Stimulated activated CD4-positive, alpha-beta T cell treated with anti-CD3 and anti-CD28 coated beads, Interleukin-12 subunit alpha, Interleukin-12 subunit beta, amount 100 ng/mL, for 4 hours (primary cell): ENCODE measurements around the gene ENPP6.
"Not testable (repeated sequence)": the region's sequence is repeated elsewhere in the genome, so short reads cannot be mapped to it uniquely, and the experiment has no call there.

Source experiments
- DNase-seq: peaks from one replicate; pipeline ENCODE4 v3.0.0-alpha.2; 2020

Gene ENPP6

DNA sequence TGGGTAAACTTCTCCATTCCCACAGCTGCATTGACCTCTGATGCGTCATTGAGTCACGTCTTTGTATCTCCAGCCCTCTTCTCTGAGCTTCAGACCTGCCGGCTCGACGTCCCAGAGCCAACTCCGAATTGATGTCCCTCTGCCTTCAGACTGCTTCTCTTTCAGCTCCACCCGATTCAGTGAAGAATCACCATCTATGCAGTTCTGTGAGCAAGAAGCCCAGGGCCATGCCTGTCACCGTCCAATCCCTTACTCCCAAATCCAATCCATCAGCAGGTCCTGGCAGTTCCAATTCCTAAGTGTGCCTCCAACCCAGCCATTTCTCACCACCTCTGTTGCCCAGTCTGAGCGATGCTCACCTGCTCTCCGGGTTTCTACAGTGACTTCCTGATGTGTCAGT, 70.7 kb downstream of the ENPP6 start:
- no peak for DNase-seq

DNA sequence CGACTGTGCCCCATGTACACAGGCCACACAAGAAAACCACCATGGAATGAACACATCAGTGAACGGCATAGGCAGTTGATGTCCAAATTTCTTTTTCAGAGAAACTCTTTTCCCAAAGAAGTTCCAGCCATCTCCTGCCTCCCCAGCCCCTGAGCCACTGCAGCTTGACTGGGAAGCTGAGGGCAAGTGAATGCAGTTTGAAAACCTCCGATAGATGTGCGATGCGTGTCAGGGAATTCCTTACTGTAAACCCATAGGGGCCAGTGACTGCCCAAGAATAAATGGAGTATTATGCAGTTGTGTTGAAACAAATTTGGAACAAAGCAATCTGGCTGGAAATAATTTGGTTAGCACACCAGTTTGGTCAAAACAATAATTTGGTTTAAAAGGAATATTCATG, 72.1 kb downstream of the ENPP6 start:
- DNase-seq, result no peak

DNA sequence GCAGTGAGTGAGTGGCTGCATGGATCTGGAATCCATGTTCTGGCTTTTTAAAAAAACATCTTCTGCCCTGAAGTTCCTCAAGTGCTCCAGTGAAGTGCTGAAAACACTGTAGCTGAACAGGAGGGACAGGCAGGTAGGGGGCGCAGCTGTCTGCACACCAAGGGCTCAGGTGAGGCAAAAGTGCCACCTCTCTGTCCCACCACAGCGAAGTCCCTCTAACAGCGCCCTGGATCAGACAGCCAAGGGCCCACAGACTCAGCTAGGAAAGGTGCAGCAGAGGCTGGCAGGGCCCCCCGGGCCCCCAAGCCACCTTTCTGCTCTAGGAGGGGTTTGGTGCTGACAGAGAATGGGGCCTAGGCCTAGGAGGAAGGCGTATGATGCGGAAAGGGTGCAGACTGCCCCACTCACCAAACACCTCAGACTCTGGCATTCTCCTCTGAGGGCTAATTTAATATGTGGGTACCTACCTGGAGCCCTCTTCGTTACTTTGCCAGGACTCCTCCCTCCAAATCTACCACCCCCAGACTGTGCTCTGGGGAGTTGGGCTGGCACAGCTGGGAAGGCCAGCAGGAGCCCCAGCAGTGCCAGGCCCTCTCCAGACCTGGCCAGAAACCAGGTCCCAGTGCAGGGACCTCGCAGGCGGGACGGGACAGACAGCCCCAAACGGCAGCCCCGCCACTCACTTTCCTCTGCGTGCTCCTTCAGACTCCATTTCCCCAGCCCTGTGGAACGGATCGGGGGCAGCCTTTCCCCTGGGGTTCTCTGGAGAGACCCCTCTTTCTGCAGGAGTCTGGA, 73.7 kb downstream of the ENPP6 start:
- no peak for DNase-seq

DNA sequence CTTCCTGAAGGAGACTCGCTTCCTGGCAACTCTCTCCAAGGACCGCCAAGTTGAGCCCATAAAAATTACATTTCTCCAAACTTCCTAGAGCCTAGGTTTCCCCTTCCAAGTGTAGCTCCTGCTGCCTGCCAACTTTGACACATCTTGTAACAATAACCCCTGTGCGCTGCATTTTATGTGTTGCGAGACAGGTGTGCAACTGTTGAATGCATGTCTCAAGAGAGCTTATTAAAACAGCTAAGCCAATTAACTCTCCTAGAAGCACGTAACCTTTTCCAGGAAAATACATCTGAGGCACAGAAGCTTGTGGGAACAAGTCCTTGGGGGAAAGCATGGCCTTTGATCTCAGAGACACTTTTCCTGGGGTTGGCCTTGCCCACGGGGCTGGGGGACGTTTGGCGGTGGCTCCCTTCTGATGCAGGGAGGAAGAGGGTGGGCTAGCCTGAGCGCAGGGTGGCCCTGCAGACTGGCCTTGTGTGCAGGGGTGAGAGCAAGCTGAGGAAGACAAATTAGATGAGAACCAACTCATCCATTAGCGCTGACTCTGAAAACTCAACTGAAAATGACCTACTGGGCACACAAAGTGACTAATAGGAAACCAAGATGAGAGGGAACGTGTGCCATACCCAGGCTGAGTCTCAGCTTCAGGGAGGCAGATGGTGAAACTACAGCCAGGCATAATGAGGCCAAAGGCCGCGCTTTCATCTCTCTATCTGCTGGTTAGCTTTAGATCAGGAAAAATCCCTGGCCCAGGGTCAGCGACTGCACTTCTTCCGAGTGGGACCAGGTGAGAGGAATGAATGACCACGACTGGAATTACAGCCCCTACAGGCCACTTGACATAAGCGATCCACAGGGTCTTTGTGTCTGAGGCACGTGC, 75.3 kb downstream of the ENPP6 start:
- DNase-seq, result no peak

DNA sequence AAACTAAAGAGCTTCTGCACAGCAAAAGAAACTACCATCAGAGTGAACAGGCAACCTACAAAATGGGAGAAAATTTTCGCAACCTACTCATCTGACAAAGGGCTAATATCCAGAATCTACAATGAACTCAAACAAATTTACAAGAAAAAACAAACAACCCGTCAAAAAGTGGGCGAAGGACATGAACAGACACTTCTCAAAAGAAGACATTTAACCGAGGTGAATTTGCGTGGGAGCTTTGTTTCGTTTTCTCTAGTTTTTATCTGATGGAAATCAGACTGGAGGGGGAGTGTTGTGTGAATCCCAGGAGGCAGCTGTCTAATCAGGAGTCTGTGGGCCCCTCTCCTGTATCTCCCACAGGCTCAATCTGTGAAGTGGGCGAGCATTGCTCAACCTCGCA, 76.8 kb downstream of the ENPP6 start:
- not testable (repeated sequence) for DNase-seq

DNA sequence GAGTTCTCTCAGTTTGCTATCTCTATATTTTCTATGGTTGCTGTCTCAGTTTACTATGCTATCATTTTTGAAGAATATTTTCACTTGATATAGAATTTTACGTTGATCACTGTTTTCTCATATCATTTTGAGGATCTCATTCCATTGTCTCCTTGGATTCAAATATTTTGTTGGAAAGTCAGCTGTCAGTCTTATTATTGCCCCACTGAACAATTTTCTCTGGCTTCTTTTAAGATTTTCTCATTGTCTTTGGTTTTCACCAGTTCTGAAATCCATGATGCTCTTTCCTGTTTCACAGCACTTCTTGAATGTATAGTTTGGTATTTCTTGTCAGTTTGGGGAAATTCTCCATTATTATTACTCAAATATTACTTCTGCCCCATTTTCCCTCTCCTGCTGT, 81.1 kb downstream of the ENPP6 start:
- DNase-seq, result no peak

DNA sequence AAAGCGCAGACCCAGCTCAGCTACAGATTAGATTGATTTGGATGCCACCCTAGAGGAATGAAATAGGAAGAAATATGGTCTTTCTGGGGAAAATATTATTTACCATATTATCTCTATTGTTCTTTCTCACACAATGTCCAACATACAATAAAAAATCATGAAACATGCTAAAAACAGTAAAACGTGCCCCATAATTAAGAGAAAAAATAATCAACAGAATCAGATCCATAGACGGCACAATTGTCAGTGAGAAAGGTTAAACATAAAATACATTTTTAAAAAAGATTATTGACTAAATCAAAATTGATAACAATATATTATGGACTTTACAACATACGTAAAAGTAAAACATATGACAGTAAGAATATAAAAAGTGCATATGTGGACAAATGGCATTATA, 90.9 kb downstream of the ENPP6 start:
- no peak for DNase-seq

DNA sequence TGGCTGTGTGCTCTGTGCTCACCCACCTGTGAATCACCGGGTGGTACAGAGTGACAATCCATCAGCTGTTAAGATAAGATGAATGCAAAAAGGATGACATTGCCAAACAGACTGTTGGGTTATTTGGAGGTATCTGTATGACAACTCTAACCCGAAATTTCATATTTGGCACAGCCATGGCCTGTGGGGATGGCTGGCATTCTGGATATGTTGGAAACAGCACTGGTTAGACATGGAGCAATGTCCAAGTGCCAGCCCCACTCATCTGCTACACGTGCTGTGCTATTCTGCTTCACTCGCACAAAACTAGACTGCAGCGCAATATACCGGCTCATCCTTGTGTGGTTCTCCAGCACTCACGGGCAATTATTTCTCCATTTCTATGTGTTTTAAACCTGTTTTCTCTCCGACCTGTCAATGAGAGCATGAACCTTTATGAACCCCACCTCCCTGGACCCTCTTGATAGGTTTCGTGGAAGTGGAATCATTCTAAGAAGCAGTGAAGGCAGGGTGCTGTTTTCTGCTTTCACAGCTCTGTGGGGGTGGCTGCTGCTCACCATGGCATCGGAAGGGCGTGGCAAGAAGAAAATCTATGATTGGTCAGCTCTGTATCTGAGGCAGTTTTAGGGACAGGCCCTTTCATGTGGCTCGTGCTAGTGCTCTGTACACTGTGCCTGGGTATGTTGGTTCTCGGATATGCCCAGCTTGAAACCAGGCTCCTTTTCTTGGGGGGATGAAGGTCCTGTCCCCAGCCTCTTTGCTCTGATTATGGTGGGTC, 94.9 kb downstream of the ENPP6 start:
- no peak for DNase-seq

DNA sequence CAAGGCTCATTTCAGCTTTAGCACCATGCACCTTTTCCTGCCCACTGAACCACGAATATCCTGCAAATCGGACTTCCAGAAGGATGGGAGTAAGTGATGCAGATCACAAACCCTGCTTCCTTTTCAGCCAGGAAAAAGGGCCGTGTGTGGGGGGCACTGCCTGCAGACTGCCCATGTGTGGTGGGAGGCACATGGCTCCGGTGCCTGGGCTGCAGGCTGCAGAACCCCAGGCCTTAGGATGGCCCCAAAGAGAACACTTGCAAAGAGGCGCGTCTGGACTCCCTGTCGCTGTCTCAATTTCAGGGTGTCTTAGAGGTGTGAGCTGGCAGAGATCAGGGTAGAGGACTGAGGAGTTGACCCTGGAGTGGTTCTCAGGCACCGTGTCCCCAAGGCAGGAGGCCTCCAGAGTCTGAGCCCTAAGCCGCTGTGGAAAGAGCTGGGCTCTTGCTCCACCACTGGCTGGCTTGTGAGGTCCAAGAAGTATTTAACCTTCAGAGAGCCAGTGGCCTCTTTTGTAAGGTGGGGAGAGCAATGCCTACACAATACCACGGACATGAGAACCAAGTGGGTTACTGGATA, 97.0 kb downstream of the ENPP6 start:
- no peak for DNase-seq

DNA sequence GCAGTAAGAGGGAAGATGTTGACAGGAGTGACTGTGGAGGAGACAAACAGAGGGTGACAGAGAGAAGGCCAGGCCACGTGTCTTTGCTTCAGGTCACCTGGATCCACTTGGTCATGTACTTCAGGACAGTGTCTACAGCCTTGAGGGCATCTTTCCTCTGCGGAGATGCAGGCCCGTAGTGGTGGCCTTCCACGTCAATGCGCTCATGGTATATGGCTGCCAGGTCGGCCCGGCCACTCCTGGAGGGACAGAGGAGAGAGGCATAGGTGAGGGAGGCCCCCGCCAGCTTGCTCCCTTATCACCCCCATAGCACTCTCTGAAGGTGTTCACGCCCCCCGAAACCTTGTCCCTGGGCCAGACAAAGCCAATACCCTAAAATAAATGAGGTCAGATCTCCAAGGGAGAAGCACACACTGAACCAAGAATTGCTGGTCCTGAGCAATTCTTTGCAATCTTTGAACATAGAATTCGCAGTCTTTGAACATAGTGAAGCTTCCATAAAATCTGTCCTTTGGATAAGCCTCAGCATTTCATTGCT, 99.9 kb downstream of the ENPP6 start:
- no peak for DNase-seq

DNA sequence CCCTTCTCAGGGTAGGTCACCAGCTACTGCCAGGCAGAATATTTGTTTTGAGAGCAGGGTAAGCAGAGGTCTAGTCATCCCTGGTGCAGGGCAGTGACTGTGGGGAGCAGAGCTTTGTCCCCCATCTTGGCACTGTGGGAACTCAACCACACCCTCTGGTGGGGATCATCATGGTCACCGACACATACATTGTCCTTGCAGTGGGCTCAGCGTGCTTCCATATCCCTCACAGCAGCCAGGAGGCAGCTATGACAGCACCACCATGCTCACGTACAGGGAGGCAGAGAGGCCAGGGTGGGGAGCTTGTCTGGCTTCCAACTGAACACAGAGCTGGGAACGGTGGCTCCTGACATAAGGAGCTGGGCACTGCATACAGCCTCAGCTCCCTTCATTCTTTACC, 102.3 kb downstream of the ENPP6 start:
- no peak for DNase-seq

DNA sequence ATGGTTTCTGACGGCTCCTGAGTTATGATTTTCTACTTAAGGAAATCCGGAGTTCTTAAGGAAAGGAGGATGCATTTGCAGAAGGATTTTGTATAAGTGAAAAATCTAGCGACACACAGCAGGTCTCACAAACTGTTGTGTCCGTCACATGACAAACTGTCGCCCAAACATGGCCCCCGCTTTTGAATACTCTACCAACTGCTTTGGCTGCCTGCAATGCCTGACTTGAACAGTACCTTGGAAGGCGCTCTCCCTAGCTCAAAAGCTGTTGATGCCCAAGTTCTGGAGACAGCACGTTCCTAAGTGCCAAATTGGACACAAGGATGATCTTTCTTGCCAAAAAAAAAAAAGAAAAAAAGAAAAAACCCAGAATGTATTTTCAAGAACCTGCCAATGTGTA, 103.2 kb downstream of the ENPP6 start:
- no peak for DNase-seq

DNA sequence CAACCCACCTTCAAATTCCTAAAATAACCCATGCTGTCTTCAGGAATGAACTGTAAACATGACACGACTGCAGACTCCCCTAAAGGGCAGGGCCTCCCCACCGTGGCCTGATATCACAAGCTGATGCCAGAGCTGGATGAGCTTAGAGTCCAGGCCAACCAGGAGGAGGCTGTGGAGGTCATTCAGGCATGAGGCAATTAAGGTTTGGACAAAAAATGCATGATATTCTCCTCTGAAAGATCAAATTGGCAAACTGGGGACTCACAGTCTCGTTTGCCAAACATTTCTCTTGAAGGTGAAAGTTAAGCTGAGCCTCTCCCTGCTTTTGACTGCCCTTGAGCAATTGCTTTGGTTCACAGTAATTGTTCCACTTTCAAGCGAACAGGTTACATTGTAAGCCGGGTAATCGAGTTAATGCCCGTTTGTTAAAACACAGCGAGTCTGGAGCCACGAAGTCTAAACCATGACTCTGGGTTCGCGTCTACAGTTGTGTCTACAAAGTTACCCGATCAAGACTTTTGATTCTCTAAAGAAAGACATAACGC, 105.6 kb downstream of the ENPP6 start:
- no peak for DNase-seq

DNA sequence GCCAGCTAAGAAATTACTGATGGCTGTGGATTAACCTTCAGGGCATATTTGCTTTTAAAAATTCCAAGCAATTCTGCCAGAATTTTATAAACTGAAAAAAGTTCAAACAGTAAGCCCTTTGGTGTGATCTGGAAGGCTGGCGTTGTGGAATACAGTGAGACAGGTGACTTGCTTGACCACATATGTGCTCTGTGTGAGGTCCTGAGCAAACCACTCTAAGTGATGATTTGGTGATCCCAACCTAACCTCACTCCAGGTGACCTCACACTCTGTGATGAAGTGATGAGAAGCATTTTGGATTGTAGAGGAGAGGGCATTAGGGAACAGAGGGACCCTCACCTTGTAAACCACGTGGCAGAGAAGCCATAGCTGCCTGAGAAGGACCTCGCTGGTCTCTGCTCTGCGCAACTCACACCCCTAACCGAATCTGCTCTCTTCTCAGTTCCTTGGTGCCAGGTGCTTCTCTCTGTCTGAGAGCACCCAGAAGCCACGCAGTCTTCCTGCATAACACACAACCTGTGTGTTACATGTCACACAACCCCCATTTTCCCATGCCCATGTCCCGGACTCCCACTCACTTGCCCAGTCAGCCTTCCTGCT, 106.3 kb downstream of the ENPP6 start:
- DNase-seq, result no peak

DNA sequence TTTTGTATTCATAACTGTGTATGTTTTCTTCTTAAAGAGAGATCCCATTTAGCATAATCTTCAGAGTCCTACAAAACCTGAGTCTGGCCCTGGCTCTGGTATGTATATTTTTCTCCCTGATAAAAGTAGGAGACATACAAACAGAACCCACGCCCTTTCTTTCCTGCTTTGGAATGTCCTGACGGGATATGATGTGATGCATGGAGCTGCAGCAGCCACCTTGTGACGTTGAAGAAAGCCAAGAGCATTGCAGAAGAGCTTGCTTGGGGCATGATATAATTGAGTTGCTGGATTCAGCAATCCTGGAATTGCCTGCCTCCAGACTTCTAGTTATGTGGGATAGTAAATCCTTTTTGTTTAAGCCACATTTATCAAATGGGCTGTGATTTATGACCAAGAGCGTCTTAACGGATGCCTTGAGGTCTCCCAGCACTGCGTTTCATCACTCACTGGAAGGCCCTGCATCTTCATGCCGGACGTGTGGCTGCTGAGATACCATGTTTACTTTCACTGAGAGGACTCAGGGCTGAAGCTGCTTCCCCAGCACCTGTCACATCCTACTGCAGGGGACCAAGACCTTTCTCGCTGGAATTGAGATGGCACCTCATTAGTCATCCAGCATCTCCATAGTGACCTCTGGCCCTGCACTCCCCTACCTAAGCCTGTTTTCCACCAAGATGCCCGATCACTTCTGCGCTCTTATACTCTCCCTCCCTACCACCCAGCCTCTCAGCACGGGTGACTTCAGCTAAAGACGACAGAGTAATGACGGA, 107.0 kb downstream of the ENPP6 start:
- no peak for DNase-seq

DNA sequence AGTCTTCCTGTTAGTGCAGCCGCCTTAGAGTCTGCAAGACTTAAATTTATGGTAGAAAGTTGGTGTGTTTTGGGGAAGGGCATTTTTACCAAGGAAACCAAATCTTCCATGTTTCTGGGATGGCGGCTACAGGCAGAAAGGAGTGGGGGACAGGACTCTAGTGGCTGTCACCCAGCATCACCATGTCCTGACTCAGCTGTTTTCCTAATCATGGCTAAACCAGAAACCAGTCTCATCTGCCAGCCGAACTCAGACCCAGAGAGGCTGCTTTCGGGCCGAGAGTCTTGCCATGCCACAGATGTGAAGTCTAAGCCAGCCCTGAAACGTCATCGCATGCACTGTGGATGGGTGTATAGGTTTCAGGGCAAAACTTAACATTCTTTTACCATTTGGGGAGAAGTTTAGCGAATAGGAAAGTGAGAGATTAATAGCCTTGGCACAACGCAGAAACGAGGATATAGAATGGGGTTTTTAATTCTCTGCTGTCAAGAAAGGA, 109.6 kb downstream of the ENPP6 start:
- no peak for DNase-seq

DNA sequence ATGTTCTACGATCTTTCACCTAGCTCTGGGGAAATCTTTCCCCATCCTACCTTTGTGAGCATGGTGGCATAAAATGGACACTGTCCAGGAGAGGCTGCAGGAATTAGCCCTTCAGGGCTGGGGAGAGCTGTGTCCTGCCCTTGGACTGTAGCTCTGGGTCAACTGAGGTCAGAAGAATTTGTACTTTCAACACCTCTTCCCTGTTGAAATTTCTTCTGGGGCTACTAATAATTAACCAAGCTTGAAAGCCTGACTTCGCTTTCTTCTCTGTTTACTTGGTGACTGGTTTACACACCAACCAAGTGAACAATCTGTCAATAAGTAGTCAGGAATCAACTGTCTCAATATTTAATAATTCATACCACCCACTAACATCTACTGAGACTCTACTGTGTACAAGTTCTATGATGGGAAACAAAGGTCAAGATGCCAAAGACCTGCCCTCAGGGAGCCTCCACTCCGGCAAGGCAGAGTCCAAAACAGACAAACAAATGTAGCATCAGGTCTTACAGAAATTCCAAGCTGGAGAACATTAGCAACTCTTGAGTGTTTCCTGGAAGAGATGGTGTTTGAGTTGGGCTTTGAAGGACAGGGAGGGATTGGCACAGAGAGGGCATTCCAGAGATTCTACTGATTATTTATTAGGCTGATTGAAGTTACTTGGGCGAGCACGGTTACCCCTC, 113.1 kb downstream of the ENPP6 start:
- DNase-seq, result no peak

DNA sequence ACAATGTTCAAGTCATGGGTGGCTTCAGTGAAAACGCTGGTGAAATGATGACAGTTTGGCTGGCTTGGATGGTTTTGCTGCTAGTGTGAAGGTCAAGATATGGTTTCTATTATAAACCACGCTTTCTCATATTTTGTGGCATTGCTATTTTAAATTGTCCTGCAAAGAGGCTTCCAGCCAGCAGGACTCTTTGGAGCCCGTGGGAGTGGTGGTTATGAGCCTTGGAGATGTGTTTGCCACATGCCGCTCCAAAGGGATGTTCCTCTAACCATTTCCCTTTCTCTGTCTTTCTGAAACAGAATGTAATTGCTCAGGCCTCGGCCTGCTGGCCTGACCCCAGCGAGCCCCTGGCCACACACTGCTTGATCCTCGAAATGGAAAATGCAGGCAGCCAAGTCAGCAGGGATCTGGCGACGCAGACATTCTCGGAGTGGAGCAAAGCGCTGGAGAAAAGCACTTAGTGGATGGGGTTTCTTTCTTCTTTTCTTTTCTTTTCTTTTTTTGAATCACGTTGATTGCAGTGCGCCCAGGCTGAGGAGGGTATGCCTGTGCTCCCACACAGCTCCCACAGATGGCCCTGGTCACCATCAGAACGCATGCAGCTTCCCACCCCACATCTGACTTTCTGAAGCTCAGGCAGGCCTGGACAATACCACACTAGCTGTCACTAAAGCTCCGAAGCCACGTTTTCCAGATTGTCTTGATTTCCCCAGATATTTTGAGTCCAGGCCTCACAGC, 114.0 kb downstream of the ENPP6 start:
- no peak for DNase-seq

DNA sequence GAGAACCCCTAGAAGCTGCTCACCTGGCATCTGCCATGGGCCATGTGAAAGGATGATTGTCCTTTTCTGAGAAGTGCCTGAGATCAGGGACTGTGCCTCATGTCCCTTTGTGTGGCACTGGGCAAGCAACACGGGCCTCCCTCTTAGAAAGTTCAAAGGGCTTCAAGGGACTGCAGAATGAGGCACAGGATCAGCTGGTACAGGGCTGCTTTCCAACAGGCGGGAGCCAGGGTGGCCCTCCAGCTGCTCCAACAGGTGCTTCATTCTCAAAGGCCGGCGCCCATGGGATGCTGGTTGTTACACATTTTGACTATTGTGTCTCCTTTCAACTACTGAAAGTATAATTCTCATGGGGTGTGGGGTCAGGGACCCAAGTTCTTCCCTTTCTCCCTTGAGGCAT, 114.7 kb downstream of the ENPP6 start:
- no peak for DNase-seq

DNA sequence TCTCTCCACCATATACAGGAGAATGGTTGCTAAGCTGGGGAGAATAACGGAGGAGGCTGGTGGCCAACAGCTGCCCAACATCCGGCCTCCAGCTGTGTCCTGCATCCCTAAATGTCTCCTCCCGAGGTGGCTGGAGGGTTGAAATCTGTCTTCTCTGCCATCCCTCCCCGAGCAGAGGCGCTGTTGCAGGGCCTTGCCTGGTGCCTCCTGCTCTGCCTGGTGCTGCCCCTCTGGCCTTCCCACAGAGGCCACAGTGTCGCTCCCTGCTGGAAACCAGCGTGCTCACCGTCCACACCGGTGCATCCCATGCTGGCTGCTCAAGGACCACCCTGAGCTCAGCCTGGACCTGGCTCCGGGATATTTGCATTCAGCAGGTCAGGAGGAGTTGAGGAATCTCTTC, 115.2 kb downstream of the ENPP6 start:
- DNase-seq, result no peak
